Stomach (tissue), 4 donors: ENCODE measurements around the gene CYB561.

Experiments
- POLR2AphosphoS5 ChIP-seq, 3 donors: sonication (generic); formaldehyde crosslinking; IDR thresholded peaks; one replicate each; pipeline ENCODE4 v1.6.1; 2016; ENCODE audit warnings: antibody characterized with exemption in 3 of 3
- TF ChIP-seq, protein P1 (sequence below), 7 experiments: fragments of 450-650 bp in 4 of 7; fragments of 200-600 bp in 3 of 7; sonication (generic) in 3 of 7; IDR thresholded peaks; one replicate each; pipeline ENCODE4 v1.5.1; 2016 to 2019; ENCODE audit warnings: antibody characterized with exemption in 7 of 7, control low read depth in 2 of 7, mild to moderate bottlenecking in 1 of 7

DNA sequence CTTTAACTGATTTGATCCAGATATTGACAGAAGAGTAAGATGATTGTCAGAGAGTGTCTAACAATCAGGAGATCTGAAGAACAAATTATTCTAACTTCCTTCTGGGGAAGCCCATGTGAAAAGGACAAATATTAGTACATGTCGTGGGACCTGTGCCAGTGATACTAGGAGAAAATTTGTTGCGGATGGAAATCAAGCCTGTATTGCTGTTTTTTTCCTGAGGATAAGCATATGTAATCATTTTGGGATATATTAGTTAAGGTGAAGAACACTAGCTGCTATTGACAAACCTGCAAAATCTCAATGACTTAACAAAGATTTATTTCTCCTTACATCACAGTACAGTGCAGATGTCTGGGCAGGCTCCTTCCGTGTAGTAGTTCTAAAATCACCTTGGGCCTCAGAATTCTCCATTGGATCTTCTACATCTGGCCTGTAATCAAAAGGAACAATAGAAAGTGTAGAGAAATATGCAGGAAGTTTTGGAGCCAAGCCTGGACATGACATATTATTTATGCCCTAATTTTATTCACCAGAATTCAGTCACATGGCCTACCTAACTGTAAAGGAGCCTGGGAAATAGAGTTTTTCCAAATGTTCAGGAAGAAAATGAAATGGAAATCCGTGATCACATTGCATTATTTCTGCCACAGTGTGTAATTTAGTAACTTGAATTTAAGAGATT is 58.3 kb downstream of the CYB561 start:
- TF ChIP-seq, protein P1, sequence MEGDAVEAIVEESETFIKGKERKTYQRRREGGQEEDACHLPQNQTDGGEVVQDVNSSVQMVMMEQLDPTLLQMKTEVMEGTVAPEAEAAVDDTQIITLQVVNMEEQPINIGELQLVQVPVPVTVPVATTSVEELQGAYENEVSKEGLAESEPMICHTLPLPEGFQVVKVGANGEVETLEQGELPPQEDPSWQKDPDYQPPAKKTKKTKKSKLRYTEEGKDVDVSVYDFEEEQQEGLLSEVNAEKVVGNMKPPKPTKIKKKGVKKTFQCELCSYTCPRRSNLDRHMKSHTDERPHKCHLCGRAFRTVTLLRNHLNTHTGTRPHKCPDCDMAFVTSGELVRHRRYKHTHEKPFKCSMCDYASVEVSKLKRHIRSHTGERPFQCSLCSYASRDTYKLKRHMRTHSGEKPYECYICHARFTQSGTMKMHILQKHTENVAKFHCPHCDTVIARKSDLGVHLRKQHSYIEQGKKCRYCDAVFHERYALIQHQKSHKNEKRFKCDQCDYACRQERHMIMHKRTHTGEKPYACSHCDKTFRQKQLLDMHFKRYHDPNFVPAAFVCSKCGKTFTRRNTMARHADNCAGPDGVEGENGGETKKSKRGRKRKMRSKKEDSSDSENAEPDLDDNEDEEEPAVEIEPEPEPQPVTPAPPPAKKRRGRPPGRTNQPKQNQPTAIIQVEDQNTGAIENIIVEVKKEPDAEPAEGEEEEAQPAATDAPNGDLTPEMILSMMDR (IDR thresholded peaks at IDR 0.05) = no peak
- no peak for TF ChIP-seq POLR2AphosphoS5 (IDR thresholded peaks at IDR 0.05)
